ENCODE results near the gene CCDC141. TPM values are rescaled to one million over a fixed set of nuclear protein-coding genes. Genes with fewer than 3 reads are reported as not detected.

Gene CCDC141
- total and polyA plus RNA-seq, 8 donors = 0.66 to 11.3 (median 5.4) TPM

GRCh38 chr2:179082697-179083096 is 32.8 kb upstream of the CCDC141 start:
- no peaks in the 10 kb centered on the region for H3K9me3 ChIP-seq
- FAIRE-seq (no peak), DNase-seq (no peak), ATAC-seq (no peak)
- H3K36me3 ChIP-seq = no peaks in the 10 kb centered on the region
- no peaks in the 10 kb centered on the region for H3K4me1 ChIP-seq
- H3K27ac ChIP-seq = no peak overlapping the region
- H3K4me3 ChIP-seq = no peak overlapping the region
- TF ChIP-seq CTCF (IDR thresholded peaks at IDR 0.05) = no peak
- H3K27me3 ChIP-seq = no peaks in the 10 kb centered on the region
- 92 to 100% methylated on average over 2 of the region's 2 CpGs for WGBS, 2 donors
- intact Hi-C loops (cut with DNase I) = no loop called here

GRCh38 chr2:179081954-179082353 is 32.0 kb upstream of the CCDC141 start:
- DNase-seq = no peak
- TF ChIP-seq CTCF (IDR thresholded peaks at IDR 0.05) = no peak
- no peak for FAIRE-seq
- Histone ChIP-seq H3K4me3 (no peak overlapping the region), H3K36me3 (no peaks in the 10 kb centered on the region), H3K27ac (no peak overlapping the region), H3K9me3 (no peaks in the 10 kb centered on the region), H3K27me3 (no peaks in the 10 kb centered on the region), H3K4me1 (no peaks in the 10 kb centered on the region)
- intact Hi-C loops (cut with DNase I) = no loop called here
- no peak for ATAC-seq

- no peak for ATAC-seq
- intact Hi-C loops (cut with DNase I) = no loop called here
- Histone ChIP-seq H3K4me3 (no peak overlapping the region), H3K9me3 (no peaks in the 10 kb centered on the region), H3K4me1 (no peaks in the 10 kb centered on the region), H3K36me3 (no peaks in the 10 kb centered on the region), H3K27me3 (no peaks in the 10 kb centered on the region), H3K27ac (no peak overlapping the region)
- no peak for TF ChIP-seq CTCF (IDR thresholded peaks at IDR 0.05)
- WGBS, 2 donors = 55 to 58% methylated on average over 3 of the region's 3 CpGs
- no peak for DNase-seq
- FAIRE-seq = no peak
Observed at GRCh38 chr2:179072527-179072926, 22.6 kb upstream of the CCDC141 start.

- no peaks in the 10 kb centered on the region for H3K4me1 ChIP-seq
- no peaks in the 10 kb centered on the region for H3K9me3 ChIP-seq
- intact Hi-C loops (cut with DNase I) = no loop called here
- no peak overlapping the region for H3K4me3 ChIP-seq
- no peak for FAIRE-seq
- 79 to 89% methylated on average over 3 of the region's 3 CpGs for WGBS, 2 donors
- no peaks in the 10 kb centered on the region for H3K27me3 ChIP-seq
- no peak for ATAC-seq
- no peak for DNase-seq
- no peaks in the 10 kb centered on the region for H3K36me3 ChIP-seq
- H3K27ac ChIP-seq = no peak overlapping the region
- TF ChIP-seq CTCF (IDR thresholded peaks at IDR 0.05) = no peak
Observed at GRCh38 chr2:179071810-179072355, 21.9 kb upstream of the CCDC141 start.

GRCh38 chr2:179070895-179071294 is 21.0 kb upstream of the CCDC141 start:
- 73 to 82% methylated on average over 2 of the region's 2 CpGs for WGBS, 2 donors
- no peak for TF ChIP-seq CTCF (IDR thresholded peaks at IDR 0.05)
- intact Hi-C loops (cut with DNase I) = no loop called here
- DNase-seq (no peak), ATAC-seq (no peak), FAIRE-seq (no peak)
- H3K4me1 ChIP-seq = no peaks in the 10 kb centered on the region
- no peaks in the 10 kb centered on the region for H3K9me3 ChIP-seq
- H3K27ac ChIP-seq = no peak overlapping the region
- H3K36me3 ChIP-seq = no peaks in the 10 kb centered on the region
- no peak overlapping the region for H3K4me3 ChIP-seq
- H3K27me3 ChIP-seq = no peaks in the 10 kb centered on the region
